Activated CD8-positive, alpha-beta memory T cell treated with anti-CD3 and anti-CD28 coated beads for 24 hours (primary cell): ENCODE data around the gene PDE6A.

Experiments used
- DNase-seq: peaks from one replicate; pipeline ENCODE4 v3.0.0-alpha.2; 2020

PDE6A gene

DNA sequence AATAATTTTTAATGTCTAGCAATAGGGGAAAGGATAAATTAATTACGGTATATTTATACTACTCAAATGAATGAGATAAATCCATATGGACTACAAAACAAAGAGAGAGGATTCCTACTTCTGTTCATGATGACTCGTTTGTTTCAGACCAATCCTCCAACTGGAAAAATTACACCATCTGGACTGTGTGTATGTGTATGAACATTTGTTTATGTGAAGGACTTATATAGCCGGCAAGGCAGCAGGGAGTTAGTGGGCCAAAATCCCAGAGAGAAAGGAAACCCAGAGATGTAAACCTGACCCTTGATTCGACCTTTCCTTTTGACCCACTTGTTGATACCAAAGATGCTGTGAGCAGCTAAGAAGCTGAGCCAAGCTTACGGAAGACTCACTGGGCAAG lies 20.1 kb downstream of the PDE6A start:
- no peak for DNase-seq

DNA sequence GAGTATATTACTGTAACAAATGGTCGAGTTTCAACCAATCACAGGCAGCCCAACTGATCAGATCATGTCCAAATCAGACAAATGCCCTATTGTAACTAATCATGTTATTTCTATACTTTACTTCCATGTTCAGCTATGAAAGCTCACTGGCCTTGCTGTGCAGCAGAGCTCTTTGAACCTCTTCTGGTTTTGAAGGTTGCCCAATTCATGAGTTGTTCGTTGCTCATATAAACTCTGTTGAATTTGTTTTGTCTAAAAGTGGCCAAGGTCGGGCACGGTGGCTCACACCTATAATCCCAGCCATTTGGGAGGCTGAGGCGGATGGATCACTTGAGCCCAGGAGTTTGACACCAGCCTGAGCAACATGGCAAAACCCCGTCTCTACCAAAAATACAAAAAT lies 21.6 kb downstream of the PDE6A start:
- DNase-seq: no peak

DNA sequence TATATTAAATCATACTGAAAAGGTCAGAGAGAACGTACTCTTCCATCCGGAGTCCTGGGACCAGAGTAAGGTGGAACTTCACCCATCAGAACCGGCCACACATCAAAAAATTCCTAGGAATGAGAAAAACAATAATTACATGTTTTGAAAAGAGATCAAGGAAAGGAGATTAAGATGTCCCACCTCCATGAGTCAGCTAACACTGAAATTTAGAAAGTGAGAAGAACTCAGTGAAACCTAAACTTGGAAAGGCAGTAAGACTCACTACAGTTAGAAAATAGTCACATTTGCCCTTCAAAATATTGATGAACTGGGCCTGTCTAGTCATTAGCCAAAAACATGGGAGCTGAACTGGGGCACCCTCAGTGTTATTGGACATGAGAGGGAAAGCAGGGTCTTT lies 23.0 kb downstream of the PDE6A start:
- no peak for DNase-seq

DNA sequence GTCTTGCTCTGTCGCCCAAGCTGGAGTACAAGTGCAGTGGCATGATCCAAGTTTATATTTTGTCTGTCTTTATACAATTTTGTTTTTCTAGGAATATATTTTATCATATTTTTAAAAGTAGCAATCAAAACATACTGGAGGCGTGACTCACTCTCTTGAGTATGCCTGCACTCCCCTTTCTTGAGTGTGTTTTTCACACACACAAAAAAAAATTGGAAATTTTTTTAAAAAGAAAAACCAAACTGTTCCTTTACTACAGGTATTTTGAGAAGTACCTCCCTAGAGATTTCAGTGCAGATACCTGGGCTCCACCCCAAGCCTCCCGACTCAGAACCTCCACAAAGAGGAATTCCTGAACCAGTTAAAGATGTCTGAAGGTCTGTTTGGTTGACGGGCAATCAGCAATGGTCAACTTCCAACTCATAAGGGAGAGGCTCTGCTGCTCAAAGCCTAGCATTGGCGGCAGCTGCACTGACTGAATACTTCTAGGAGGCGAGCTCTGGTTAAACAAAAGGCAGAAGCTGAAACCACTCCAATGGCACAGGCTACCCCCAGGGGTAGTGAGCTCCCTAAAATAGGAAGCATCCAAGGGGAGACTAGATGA lies 27.4 kb downstream of the PDE6A start:
- DNase-seq: no peak

DNA sequence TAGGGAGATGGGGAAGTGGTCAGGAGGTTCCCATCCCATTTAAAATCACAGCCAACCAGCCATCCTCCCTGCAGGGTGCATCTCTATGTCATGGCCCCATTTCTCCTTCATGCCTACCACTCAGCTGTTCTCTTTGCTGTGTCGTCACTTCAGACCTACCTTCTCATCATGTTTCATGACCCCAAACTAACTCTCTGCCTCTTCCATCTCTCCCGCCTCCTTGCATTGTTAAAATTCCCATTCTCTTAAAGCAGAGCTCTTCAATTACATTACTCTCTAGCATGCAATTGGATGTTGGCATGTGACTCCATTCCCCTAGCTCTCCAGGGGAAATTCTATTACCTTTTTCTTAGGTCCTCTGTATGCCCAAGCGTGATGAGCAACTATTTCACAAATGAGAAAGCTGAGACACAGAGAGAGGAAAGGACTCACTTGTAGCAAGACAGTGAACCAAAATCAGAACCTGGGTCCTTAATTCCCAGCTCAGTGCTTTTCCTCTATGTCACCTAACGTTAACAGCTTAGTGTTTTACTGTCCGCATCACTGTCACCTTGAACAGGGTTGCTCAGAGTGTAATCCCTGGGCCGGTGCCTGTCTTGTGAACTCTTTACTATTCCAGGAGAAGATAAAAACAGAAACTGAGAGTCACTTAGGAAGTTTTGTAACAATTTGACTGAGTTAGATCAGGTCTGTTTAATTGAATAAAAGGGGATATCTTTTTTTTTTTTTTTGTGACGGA lies 28.1 kb downstream of the PDE6A start:
- no peak for DNase-seq

DNA sequence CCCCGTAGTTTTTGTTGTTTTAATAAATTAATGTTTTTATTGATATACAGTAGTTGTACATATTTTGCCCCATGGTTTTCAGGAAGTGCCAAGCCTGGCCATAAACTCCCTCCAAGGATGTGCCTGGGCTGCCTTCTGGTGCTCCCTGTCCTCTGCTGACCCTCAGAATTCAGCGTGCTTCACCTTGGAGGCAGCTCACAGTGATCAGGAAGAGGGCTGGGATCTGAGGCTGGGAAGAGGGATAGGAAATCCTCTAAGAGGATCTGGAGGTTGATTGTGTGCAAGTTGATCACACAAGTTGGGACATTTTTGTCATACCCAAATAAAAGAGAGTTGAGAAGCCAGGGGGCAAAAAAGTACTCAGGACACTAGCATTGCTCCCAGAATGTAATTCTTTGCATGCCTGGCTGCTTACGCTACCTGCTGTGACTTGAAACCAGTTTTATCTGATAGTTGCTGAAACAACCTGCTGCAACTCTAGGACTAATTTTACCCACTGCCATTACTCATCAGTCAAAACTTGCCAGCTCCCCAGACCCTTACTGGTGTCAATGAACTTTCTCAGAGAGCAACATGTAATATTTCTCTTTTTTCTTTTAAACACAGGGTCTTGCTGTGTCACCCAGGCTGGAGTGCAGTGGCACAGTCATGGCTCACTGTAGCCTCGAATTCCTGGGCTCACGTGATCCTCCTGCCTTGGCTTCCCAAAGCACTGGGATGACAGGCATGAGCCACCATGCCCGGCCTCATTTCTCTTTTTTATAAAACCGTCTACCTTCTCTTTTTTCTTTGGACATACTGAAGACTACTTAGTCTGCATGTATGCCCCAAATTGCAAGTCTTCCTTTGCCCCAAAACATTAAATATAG lies 29.0 kb downstream of the PDE6A start:
- no peak for DNase-seq

DNA sequence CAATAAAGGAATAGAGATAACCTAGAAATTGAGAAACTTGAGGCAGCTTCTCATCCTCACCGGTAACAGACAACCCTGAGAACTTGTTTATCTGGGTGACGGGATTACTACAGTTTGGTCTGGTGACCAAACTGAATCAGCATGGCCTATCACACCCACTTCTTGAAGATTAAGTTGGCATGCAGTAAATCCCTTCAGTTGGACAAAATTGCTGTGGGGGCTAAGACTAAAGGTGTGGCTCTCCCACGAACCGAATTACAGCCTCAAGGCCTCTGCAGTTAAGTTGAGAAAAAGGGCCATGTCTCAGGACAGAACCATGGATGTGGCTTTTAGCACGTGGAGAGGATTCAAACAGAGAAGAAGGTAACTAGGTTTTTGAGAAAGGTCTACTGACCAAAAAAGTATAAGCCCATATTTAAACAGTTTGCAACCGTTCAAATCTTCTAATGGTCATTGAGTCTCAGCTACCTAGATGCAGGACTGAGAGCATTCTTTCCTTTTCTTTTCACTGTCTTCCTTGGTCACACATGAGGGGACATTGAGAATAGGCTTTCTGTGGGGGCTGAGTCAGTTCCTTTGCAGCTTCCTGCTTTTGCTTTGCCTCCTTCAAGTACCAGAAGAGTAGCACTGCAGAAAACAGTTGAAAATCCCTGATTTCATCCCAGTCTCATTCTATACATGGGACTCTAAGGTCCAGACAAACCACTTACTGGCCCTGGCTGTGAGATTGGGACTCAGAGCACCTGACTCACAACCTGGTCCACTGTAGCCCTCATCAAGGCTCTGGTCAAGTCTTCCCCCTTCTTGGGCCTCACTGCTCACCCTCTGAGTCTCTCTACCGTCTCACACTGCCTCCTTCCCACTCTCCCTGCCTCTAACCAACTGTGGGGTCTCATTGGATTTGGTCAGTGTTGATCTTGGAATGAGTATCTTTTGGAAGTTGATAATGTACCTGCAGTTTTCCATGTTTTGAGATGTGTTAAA lies 30.9 kb downstream of the PDE6A start:
- no peak for DNase-seq

DNA sequence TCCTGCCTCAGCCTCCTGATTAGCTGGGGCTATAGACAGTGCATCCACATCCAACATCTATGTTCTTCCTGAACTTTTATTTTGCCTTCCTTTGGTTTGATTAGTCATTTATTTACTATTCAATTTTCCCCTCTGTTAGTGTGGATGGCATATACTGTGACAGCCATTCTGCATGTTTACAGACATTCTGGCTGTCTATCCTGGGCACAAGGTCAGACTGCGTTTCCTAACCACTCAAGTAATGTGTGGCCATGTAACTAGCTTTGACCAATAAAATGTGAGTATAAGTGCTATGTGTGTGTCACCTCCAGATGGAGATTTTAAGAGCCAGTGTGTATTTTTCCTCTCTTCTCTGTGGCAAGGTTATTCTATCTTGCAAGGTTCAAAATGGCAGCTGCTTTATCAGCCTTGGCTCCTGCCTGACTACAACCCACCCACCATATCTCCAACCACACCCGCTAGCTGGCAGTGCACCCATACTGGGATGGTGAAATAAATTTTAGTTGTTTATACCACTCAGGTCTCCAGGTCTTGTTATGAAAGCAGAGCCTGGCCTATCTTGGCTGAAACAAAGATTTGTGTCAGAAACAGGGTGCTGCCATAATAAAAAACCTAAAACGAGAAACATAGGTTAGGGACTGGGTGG lies 32.2 kb downstream of the PDE6A start:
- no peak for DNase-seq

DNA sequence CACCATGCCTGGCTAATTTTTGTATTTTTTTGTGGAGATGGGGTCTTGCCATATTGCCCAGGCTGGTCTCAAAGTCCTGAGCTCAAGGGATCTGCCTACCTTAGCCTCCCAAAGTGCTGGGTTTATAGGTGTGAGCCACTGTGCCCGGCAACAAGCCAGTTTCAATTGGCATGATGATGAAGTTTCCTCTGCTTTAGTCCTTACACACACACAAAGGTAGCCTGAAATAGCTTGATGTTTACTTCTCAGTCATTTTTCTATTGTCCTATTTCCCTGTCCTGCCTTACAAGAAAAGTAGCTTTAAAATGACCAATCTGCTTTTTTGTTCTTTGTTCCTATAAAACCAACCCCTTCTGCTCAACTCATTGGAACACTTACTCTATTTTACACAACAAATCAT lies 33.6 kb downstream of the PDE6A start:
- DNase-seq: no peak

DNA sequence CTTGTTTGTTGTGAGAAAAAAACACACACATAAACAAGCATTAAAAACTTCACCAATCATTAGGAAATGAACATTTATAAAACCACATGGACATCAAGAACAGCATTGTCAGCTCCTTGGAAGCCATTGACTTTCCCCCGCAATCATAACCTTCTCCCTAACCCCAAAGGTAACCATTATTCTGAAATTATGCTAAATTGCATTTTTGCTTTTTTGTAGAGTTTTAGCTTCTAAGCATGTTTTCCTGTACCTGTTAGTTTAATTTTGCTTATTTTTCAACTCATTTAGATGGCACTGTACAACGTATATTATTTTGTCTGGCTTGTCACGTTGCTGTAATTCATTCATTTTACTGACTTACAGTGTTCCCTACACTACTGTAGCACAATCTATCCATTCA lies 36.8 kb downstream of the PDE6A start:
- DNase-seq: no peak

DNA sequence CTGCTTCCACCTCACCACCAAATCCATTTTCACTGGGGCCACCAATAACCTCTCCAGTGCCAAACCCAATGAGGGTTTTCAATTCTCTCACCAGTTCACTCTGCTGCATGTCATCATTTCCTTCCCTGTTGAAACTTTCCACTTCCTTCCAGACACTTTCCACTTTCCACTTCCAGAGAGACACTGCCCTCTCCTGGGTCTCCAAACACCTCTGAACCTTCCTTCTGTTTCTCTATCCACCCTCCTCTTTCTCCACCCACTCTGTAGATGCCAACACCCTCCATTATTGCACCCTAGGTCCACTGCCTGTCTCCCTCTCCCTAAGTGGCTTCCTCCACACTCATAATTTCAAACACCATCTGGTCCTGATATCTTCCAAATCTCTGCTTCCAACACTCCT lies 39.6 kb downstream of the PDE6A start:
- no peak for DNase-seq

DNA sequence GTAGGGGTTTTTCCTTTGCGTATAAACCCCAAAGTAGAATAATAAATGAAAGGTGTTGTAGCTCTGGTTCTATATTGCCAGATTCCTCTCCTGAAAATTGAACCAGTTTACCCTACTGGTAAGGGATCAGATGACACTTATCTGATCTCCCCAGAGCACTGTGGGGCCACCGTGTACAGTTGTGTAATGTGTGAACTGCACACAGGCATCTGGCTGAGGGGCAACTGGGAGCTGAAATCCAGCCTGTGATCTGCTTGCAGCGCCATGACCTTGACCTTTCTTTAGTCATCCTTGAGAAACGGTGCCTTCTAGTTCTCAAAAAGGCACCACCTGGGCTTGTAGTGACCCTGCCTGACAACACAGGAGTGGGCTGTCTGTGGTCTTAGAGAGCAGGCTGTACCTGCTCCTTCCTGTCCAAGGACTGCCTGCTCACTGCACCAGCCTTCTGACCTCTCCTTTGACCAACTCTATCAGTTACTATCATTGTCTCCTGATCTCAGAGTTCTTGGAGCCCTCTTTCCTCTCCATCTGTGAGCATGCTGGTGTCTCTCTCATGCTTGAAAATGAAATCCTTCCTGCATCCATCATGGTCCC lies 40.2 kb downstream of the PDE6A start:
- no peak for DNase-seq

DNA sequence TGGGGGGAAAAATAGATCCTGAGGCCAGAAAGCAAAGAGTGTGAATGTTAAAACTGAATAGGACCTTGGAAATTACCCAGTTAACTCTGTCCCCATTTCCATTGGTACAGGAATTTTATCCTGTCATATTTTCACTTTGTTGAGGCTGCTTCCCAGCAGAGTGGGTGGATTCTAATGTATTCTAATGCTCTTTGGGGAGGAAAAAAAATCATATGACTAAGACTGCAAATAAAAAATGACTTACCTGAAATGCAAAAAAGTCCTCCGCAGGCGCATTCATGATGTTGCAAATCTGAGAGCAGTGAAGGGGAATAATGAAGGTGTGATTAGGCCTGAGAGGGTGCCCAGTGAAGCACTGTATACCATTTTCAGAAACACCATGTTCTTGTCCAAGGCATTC lies 41.2 kb downstream of the PDE6A start:
- no peak for DNase-seq

DNA sequence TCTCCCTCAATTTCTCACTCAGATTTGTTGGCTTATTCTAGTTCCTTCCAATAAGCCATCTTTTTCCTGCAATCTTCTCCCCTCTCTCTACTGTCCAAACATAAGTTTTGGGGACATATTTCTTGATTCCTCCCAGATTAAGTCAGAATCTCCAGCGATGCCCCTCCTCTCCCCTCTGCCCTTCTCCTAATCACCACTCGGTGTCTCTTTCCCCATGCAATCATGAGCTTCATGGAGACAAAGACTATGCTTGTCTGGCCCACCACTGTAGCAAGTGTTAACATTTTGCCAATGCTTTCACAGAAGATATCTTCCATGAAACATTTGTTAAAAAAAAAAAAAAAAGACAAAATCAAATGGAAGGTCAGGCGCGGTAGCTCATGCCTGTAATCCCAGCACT lies 42.4 kb downstream of the PDE6A start:
- DNase-seq: no peak

DNA sequence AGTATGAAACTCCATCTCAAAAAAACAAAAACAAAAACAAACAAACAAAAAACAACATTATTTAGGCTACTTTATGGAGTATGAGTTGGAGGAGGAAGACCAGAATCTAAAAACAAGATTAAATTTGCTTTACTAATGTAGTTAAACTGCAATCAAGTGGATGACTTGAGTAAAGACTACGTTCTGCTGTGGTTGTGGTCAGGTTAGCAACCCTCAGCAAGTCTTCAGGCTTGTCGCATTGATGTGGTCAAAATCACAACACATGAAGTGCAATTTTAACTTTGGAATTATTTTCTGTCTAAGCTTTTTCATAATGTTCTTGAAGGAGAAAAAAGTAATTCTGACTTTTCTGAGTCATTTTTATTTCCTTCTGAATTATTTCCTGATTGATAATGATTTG lies 43.1 kb downstream of the PDE6A start:
- no peak for DNase-seq

DNA sequence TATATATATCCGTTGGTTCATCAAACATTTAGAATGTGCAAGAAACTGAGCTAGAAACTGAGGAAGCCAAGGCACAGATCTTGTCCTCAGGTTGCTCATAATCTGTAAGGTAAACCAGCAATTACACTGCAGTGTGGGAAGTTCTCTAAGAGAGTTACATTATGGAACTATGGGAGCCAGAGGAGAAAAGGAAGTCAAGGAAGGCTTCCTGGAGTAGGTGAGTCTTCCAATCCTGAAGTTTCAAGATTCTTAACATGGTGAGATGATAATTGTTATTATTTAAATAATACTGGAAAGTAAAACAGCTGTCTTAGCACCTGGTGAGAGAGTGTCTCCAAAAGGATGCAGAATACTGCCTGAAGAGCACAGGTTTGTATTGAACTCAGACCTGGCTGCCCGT lies 44.2 kb downstream of the PDE6A start:
- DNase-seq: no peak

DNA sequence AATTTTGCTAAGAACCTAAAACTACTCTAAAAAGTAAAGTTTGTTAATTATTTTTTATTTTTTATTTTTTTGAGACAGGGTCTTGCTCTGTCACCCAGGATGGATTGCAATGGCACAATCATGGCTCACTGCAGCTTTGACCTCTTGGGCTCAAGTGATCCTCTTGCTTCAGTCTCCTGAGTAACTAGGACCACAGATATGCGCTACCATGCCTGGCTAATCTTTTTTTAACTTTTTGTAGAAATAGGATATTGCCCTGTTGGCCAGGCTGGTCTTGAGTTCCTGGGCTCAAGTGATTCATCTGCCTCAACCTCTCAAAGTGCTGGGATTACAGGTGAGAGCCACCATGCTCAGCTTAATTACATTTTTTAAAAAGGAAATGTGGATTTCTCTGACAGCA lies 45.8 kb downstream of the PDE6A start:
- DNase-seq: no peak

DNA sequence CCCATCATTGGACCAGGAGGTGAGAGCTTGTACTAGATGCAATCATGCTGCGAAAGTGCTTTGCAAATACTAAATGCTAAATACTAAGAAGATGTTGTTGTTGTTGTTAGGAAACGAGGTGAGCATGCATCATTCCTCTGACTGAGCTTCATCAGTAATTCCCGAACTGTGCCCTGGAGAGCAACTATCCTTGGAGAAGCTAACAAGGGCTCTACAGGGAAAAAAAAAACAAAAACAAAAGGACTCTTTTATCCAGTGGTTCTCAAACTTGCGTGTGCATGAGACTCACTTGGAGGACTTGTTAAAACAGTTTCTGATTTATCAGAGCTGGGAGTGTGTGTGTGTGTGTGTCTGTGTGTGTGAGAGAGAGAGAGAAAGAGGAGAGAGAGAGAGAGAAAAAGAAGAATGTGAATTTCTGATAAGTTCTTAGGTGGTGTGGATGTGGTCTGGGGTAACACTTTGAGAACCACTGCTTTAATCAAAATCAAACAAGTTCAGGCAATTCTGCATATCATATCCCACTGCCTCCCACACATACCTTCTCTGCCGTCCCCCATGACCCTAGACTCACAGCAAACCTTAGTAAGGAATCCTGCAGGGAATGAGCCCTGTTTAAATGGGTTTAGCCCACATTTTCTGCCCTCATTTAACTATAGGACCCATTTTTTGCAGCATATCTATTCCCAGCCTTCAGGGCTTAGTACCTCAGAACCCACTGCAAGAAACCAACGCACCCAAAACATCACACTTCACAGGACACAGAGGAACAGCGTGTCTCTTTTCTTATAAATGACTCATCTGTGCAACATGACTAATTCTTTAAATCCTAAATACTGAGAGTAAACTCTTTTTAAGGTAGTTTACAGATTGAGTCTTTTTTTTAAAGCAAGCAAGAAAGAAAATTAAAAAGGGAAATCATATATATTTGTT lies 48.9 kb downstream of the PDE6A start:
- no peak for DNase-seq

DNA sequence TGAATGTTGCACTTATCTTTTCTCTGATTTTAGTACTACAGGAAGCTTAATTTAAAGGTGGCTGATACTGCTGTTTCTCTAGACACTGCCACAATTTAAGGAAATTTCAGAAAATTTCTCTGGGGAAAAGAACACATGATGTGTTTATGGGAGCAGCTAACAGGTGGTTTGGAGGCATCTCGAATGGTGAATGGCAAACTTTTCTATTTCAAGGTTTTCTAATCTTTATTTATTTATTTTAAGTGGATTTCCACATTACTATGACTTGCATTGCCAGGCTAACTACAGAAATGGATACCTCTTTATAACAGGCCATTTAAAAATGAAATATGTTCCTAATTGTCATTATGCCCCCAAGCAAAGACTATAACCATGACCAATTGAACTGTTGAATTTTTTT lies 50.4 kb downstream of the PDE6A start:
- no peak for DNase-seq

DNA sequence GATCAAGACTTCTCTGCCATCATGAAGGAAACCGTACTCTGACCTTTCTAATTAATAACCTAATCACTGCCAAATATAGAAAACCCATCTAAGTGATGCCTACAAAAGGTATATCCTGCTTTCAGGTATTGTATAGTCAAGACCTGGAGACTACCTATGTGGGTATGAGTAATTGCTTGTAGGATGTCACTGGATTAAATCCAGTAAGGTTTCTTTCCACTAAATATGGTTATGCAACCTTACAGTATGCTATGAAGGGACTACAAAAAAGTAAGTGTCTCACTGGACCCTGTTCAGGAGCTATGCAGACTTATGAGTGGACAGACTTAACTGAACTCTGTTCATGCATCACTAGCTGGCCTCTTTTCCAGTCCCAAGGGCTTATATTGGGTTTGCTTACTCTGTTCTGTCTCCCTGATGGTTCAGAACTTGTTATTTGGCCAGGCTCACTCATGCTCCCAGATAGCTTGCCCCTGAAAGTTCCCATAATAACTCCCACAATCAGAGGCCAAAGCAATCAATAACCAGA lies 51.1 kb downstream of the PDE6A start:
- DNase-seq: no peak
